Suprapubic skin (tissue), 4 donors: Measurements from ENCODE around the gene TEX264. TPM values are rescaled to one million over a fixed set of nuclear protein-coding genes. Genes with fewer than 3 reads are reported as not detected.

Source experiments
- DNase-seq, 2 donors: peaks; one replicate each; pipeline ENCODE4 v3.0.0-alpha.2; 2019; ENCODE audit warnings: low spot score in 2 of 2
- H3K27ac ChIP-seq: fragments of 200-600 bp; sonication (generic); one replicate; pipeline ENCODE4 v1.5.1; 2019
- H3K27me3 ChIP-seq: fragments of 200-600 bp; sonication (generic); one replicate; pipeline ENCODE4 v1.5.1; 2019
- H3K36me3 ChIP-seq: fragments of 200-600 bp; sonication (generic); one replicate; pipeline ENCODE4 v1.5.1; 2019
- H3K4me1 ChIP-seq: fragments of 200-600 bp; sonication (generic); one replicate; pipeline ENCODE4 v1.5.1; 2019
- H3K4me3 ChIP-seq: fragments of 200-600 bp; sonication (generic); one replicate; pipeline ENCODE4 v1.5.1; 2019; ENCODE audit warnings: mild to moderate bottlenecking
- H3K9me3 ChIP-seq: fragments of 200-600 bp; sonication (generic); one replicate; pipeline ENCODE4 v1.5.1; 2019
- EP300 ChIP-seq: sonication (generic); formaldehyde crosslinking; IDR thresholded peaks from one replicate; pipeline ENCODE4 v1.6.1; 2017; ENCODE audit warnings: antibody characterized with exemption
- POLR2A ChIP-seq, 2 donors: fragments of 450-650 bp; IDR thresholded peaks; one replicate each; pipeline ENCODE4 v1.6.1; 2017; ENCODE audit warnings: antibody characterized with exemption in 2 of 2, mild to moderate bottlenecking in 2 of 2, moderate library complexity in 2 of 2
- POLR2AphosphoS5 ChIP-seq, 3 donors: sonication (generic); formaldehyde crosslinking; IDR thresholded peaks; one replicate each; pipeline ENCODE4 v1.6.1; 2017; ENCODE audit warnings: antibody characterized with exemption in 3 of 3
- WGBS: methylation state at CpG from one replicate; pipeline ENCODE4 v1.1.5; 2018; 5-methylcytosine and 5-hydroxymethylcytosine counted together
- total RNA-seq, 4 donors: library from RNA; depleted of rRNA; stranded (reverse); fragments of >200 nt; gene quantifications; one replicate each; pipeline ENCODE4 v1.1.0, GENCODE V29; 2016
- TF ChIP-seq, protein P1 (sequence below), 2 donors: fragments of 200-600 bp in 1 of 2; fragments of 450-650 bp in 1 of 2; sonication (generic) in 1 of 2; IDR thresholded peaks; one replicate each; pipeline ENCODE4 v1.5.1; 2016 to 2019; ENCODE audit warnings: antibody characterized with exemption in 2 of 2, mild to moderate bottlenecking in 1 of 2, moderate library complexity in 1 of 2

Gene TEX264
- total RNA-seq, 4 donors from 2014 or later: 52.3 to 137 (median 129) TPM

DNA sequence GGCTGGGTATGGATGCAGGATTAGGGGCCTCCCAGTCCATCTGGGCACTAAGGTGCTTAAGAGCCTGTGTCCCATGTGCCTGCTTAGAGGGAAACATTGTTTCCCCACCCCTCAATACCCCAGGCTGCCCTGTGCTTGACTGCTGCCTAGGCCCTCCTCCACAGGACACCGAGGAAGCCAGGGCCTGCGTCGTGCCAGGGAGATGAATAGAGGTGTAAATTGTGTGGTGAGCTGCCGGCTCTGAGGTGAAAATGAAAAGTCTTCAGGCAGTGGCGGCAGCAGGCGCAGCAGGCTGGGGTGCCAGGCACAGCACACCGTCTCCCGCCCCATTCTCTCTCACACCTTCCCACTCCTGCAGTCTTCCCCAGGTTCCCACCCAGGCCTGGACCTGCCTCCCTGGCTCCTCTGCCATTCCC is 21.9 kb downstream of the TEX264 start:
- WGBS: 65% methylated on average over 8 of the region's 8 CpGs
- peaks cover 71% of the 10 kb centered on the region for H3K36me3 ChIP-seq
- no peak for DNase-seq

DNA sequence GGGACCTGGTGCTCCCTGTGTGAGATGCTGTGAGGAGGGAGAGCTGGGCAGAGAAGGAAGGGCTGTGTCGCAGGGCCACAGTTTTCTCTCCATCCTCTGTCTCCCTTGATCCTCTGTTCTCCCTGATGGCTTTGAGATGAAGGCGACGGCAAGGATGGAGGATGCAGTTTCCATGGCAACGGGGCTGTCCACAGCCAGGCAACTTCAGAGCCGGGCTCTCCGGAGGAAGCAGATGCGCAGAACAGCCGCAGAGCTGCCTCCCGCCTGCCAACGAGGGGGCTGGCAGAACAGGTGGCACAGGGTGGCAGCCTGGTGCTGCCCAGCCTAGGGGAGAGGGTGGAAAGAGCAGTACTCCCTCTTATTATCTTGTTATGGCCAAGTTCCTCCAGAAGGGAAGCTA is 25.9 kb downstream of the TEX264 start:
- WGBS: 90% methylated on average over 9 of the region's 10 CpGs

More for the DNA sequence above, 21.9 kb downstream of the TEX264 start:
- no peak for TF ChIP-seq POLR2A (IDR thresholded peaks at IDR 0.05)
- TF ChIP-seq, protein P1, sequence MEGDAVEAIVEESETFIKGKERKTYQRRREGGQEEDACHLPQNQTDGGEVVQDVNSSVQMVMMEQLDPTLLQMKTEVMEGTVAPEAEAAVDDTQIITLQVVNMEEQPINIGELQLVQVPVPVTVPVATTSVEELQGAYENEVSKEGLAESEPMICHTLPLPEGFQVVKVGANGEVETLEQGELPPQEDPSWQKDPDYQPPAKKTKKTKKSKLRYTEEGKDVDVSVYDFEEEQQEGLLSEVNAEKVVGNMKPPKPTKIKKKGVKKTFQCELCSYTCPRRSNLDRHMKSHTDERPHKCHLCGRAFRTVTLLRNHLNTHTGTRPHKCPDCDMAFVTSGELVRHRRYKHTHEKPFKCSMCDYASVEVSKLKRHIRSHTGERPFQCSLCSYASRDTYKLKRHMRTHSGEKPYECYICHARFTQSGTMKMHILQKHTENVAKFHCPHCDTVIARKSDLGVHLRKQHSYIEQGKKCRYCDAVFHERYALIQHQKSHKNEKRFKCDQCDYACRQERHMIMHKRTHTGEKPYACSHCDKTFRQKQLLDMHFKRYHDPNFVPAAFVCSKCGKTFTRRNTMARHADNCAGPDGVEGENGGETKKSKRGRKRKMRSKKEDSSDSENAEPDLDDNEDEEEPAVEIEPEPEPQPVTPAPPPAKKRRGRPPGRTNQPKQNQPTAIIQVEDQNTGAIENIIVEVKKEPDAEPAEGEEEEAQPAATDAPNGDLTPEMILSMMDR (IDR thresholded peaks at IDR 0.05): no peak
- no peak for TF ChIP-seq EP300
- Histone ChIP-seq H3K27ac (no peak overlapping the region), H3K27me3 (no peaks in the 10 kb centered on the region), H3K4me1 (peaks cover 6% of the 10 kb centered on the region), H3K4me3 (no peak overlapping the region), H3K9me3 (no peaks in the 10 kb centered on the region)

DNA sequence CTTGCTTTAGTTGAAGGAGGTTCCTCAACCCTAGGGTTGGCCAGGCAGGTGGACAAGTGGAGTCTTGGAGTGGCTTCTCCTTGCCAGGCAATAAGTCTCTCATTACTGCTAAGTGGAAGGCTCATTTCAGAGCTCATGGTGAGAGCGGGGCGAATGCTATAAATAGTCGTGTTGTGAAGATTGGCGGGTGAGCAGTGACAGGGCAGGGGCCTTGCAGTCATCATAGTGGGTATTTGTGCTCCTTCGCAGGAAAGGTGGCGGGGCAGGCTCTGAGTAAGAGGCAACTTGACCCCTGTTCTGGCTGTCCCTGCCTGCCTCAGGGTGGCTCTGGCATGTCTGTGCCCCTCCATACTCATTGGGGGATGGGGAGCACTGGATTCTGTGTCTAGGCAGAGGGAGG is 27.2 kb downstream of the TEX264 start:
- no peak for DNase-seq
- Histone ChIP-seq H3K27me3 (no peaks in the 10 kb centered on the region), H3K27ac (no peak overlapping the region), H3K4me3 (no peak overlapping the region), H3K9me3 (no peaks in the 10 kb centered on the region), H3K36me3 (peaks cover 87% of the 10 kb centered on the region), H3K4me1 (no peaks in the 10 kb centered on the region)
- no peak for TF ChIP-seq EP300
- TF ChIP-seq, protein P1 (IDR thresholded peaks at IDR 0.05): no peak
- no peak for TF ChIP-seq POLR2AphosphoS5 (IDR thresholded peaks at IDR 0.05)
- no peak for TF ChIP-seq POLR2A (IDR thresholded peaks at IDR 0.05)
- WGBS: 94% methylated on average over 4 of the region's 6 CpGs

More for the DNA sequence above, 25.9 kb downstream of the TEX264 start:
- no peak for TF ChIP-seq POLR2AphosphoS5 (IDR thresholded peaks at IDR 0.05)
- TF ChIP-seq, protein P1 (IDR thresholded peaks at IDR 0.05): no peak
- Histone ChIP-seq H3K4me3 (no peak overlapping the region), H3K4me1 (no peaks in the 10 kb centered on the region), H3K36me3 (peaks cover 87% of the 10 kb centered on the region), H3K27me3 (no peaks in the 10 kb centered on the region), H3K27ac (no peak overlapping the region), H3K9me3 (no peaks in the 10 kb centered on the region)
- no peak for DNase-seq

DNA sequence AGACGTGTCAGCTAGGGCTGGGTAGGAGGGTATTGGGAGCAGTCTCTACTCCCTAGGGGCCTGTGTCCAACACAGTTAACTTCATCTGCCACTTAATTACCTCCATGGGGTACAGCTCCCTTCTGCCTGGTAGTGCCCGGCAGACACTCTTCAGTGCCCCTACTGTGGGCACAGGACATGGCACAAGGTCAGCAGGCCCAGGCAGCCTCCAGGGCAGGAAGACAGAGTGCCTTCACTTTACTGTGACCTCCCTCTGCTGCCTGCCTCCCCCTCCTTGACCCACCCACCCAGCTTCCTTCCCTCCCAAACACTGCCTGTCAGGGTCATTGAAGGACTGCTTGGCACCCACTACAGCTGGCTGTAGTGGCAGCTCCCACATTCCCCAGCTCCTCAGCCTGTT is 29.4 kb downstream of the TEX264 start:
- H3K4me1 ChIP-seq: no peaks in the 10 kb centered on the region
- peaks cover 84% of the 10 kb centered on the region for H3K36me3 ChIP-seq
- no peak overlapping the region for H3K4me3 ChIP-seq
- no peaks in the 10 kb centered on the region for H3K9me3 ChIP-seq
- TF ChIP-seq EP300 (no peak), POLR2AphosphoS5 (IDR thresholded peaks at IDR 0.05) (no peak), POLR2A (IDR thresholded peaks at IDR 0.05) (no peak)
- TF ChIP-seq, protein P1 (IDR thresholded peaks at IDR 0.05): no peak
- WGBS: 100% methylated on average over 1 of the region's 2 CpGs
- DNase-seq: no peak
- no peak overlapping the region for H3K27ac ChIP-seq
- H3K27me3 ChIP-seq: no peaks in the 10 kb centered on the region

DNA sequence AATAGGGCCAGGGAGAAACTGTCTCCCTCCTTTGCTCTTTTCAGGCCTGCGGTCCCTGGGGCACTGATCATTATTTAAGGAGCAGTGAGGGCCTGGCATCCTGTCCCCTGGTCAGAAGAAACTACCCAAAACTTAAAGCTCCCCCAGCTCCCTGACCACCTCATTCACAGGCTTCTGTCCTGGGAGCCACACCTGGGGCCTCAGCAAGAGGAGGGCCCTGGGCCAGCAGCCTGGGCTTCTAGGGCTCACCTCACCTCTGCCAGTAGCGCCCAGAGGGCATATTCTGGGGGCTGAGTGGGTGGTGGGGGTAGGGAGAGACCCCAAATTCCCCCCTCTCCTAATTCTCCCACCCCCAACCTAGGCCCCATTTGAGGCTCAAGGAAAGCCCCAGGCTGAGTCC is 31.1 kb downstream of the TEX264 start:
- TF ChIP-seq, protein P1 (IDR thresholded peaks at IDR 0.05): no peak
- TF ChIP-seq POLR2AphosphoS5 (IDR thresholded peaks at IDR 0.05) (no peak), EP300 (no peak), POLR2A (IDR thresholded peaks at IDR 0.05) (no peak)
- Histone ChIP-seq H3K4me1 (peaks cover 8% of the 10 kb centered on the region), H3K27me3 (no peaks in the 10 kb centered on the region), H3K9me3 (no peaks in the 10 kb centered on the region), H3K27ac (no peak overlapping the region), H3K36me3 (peaks cover 67% of the 10 kb centered on the region), H3K4me3 (no peak overlapping the region)
- DNase-seq: no peak
- 90% methylated on average over 2 of the region's 2 CpGs for WGBS
